HG02623 (cell line): ENCODE measurements around the gene ILDR2.

Experiments used
- ATAC-seq: cut with Tn5 transposase; IDR thresholded peaks from one replicate; pipeline ENCODE4 v1.9.1; 2021; ENCODE audit warnings: moderate library complexity; ENCODE audit not compliant: unreplicated experiment

The ILDR2 gene

DNA sequence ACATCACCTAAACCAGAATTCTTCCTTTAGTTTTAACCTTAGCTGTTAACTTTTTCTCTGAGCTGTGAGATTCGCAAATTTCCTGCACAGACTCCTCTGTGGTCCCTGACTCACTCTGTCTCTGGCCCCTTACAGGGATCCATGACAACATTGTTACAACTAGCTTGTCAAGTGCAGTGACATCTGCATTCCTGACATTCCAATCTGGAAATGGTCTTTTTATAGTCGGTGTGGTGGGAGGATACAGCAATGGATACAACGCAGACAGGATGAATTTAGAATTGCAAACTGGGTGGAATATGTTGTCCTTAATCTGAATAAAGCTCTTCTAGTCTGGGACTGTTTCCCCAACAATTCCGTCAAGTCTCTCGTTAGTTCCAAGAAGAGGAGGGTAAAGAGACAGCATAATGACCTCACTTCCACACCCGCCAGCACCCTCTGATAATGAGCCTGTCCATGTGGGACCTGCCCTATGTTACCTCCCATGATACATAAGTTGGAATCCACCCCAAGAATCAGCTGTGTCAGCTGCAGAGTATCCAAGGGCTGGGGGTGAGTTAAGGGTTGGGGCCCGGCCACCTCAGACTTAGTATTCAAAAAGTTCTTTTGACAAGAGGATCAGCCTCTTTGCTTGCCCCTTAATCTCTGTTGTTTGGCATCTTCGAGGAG lies 49.4 kb downstream of the ILDR2 start:
- no peak for ATAC-seq

- peak; percentile 88 for ATAC-seq
Observed at GRCh38 chr1:166924823-166925541, 50.4 kb downstream of the ILDR2 start.

DNA sequence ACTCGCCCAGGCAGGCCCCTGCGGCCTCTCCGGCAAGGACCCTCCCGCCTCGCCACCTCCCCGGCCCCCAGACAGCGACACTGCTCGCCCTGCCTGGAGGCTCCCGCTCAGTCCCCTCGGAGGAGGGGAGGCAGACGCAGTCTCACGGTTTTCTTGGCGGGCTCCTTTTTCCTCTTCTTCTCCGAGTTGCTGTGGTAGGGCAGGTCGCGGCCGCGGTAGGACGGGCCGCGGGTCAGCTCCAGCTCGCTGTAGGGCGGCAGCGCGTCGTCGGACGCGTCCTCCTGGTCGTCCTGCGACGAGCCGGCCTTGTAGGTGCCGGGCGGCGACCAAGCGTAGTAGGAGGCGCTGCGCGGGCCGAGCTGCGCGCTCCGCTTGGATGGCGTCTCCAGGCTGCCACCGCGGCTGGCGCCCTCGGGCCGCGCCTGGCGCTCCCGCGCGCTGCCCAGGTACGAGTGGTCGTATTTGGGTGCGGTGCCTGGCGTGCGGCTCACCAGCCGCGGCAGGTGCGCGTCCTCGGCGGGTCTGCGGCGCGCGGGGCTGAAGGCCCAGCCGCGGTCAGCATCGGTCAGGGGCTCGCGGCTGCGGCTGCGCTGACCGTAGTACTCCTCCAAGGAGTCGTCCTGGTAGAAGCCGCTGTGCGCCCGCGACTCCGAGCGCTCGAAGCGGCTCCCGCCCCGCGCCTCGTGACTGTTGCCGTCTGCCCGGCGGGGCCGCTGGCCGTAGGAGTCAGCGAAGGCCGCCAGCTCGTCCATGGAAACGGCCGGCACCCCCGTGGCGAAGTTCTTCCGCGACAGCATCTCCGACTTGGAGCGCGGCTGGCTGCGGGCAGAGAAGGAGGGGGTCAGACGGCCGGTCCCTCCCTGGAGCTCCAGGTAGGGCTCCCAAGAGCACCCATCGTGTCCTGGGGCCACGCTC lies 54.5 kb downstream of the ILDR2 start:
- no peak for ATAC-seq

DNA sequence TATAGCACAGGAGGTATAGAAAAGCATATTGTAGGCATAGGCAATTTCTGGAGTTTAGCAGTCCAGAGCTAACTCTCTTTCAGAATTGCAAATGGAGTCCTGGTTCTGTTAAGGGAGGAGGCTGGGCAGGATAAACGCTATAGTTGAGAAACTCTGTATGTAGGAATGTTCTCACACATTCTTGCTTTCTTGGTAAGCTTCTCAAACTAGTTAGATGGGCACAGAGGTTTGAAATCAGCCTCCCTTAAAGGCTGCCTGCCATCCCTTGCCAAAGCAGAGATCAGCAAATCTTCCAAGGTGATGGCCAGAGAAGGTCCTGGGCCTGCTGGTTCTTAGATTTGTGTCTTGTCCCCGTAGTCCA lies 56.4 kb downstream of the ILDR2 start:
- no peak for ATAC-seq

- ATAC-seq, result no peak
Observed at GRCh38 chr1:166918088-166918955, 57.0 kb downstream of the ILDR2 start.

GRCh38 chr1:166915941-166916340 lies 59.4 kb downstream of the ILDR2 start:
- no peak for ATAC-seq

- no peak for ATAC-seq
Observed at GRCh38 chr1:166915042-166915441, 60.3 kb downstream of the ILDR2 start.

- ATAC-seq, result no peak
Observed at GRCh38 chr1:166914111-166914510, 61.2 kb downstream of the ILDR2 start.

- no peak for ATAC-seq
Observed at GRCh38 chr1:166911624-166912023, 63.7 kb downstream of the ILDR2 start.

DNA sequence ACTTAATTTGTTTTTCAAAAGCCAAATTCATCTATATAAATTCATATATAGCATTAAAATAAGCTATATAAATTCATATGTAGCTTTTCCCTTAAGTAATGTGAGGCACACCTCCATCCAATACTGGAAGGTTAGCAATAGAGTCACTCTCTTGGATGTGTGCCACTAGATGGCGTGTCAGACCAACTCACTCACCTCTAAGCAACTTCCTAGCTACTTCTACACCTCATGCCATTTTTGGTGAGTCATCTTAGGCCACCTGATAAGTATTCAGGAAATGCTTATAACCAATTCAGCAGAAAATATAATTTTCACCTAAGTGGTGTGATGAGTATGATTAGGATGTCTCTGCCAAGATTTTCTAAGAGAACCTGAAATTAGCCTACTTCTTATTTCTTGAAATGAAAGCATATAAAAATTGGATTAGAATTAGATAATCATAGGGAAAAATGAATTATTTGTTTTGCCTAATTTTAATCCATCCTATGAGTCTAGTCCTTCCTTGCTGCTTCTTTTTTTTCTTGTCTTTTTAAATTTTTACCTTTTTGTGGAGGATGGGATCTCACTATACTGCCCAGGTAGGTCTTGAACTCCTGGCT lies 64.8 kb downstream of the ILDR2 start:
- ATAC-seq, result peak; percentile 96

DNA sequence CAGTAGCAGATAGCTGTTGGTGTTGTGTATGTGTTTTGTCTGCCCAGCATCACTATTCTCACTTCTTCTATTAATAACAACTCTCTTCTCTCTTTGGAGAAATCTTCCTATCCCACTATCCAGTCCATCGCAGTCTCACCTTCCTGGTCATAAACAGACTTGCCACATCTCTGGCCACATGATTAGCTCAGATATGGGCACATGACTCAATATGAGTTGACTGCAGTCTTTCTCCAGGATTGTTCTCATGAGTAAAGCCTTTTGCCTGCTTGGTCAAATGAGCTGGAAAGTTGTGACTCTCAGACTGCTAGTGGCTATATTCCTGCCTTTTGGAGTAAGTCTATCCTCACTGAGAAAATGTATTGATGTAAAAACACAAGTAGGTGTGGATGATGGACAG lies 66.4 kb downstream of the ILDR2 start:
- no peak for ATAC-seq

GRCh38 chr1:166907763-166908162 lies 67.6 kb downstream of the ILDR2 start:
- ATAC-seq, result no peak

DNA sequence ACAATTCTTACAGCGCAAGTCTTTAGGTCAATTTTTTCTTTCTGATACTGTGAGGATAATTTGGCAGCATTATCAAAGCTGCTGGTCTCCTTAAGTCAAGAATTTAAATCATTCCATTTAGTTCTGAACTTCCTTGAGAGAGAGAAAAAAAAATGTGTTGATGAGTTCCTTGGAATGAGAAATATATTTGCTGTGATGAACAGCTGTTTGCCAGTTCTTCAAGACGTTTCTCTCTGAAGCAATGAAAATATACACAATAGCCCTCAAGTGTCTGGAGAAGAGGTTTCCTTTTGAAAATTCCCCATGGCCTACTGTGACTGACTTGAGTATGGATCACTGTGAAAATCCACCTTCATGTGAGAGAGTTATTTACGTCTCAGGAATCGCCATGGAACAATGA lies 68.3 kb downstream of the ILDR2 start:
- ATAC-seq, result no peak

DNA sequence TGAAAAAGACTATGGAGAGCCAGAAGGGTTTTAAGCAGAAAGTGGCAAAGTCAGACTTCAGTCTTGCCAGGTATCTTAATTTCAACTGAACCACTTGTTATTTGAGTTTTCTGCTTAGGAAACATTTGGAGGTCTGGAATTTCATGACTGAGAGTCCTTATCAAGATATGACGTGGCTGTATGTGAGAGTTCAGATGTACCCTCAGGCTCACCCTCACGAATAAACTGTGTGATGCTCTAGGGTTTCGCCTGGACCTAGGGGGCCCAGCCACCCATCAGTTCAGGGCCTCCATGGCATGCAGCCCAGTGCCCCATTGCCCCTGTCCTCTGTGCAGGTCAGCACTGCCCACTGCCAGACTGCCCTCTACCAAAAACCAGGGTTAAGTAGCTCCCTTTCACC lies 68.7 kb downstream of the ILDR2 start:
- ATAC-seq, result no peak

- no peak for ATAC-seq
Observed at GRCh38 chr1:166905900-166906299, 69.4 kb downstream of the ILDR2 start.

GRCh38 chr1:166905136-166905535 lies 70.2 kb downstream of the ILDR2 start:
- ATAC-seq, result no peak

DNA sequence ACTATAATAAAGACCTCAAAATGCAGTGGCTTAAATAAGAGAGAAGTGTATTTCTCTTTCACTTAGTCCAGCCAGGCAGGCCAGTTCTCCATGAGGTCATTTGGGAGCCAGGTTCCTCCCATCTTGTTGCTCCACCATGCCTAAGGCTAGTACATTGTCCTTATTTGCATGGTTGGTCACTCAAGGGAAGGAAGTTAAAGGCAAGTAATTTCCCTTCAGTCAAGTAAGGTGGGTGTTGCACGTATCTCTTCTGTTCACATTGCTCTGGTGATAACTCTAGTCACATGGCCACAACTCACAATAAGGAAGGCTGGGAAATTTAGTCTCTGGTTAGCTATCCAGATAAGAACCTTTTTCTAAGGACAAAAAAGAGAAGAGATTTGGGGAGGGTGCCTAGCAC lies 72.1 kb downstream of the ILDR2 start:
- ATAC-seq, result no peak

DNA sequence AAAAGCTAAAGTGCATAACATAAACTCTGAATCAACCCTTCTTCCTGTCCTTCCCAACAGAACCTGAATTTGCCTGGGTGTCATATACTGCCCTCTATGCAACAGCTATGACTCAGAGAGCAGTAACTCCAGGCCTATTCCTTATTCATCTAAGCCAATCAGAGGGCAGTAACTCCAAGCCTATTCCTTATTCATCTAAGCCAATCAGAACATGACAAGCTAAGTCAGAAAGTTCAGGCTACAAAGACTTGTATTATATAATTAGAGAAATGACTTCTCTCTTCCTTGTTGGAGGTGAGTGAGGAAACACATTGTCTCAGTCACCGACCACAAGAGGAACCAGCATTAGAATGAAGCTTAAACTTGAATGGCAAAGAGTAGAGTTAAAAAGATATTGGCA lies 73.1 kb downstream of the ILDR2 start:
- ATAC-seq, result no peak

GRCh38 chr1:166900987-166901386 lies 74.4 kb downstream of the ILDR2 start:
- ATAC-seq, result no peak

DNA sequence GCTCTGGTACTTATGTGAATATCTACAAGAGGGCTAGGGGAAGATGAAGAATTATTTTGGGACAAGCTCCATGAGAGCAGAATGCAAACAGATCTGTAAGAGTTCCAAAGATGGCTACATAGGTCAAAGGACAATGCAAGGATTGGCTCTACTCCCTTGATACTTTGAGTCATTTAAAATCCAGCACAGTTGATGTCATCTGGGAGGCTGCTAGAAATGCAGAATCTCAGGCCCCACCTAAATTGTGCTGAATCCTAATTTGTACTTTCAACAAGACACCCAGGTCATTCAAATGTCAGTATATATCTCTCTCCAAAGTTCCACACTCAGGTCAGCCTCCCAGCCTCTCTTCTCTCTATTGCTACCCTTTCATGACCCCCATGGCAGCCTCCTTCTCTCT lies 75.6 kb downstream of the ILDR2 start:
- no peak for ATAC-seq
